ENCODE results near the gene FBXL4.

GRCh38 chr6:98824162-98824901 is 123.4 kb downstream of the FBXL4 start:
- TF ChIP-seq RAD51 (IDR thresholded peaks at IDR 0.05) (no peak), MYC (IDR thresholded peaks at IDR 0.05; ENCODE audit: insufficient read depth, insufficient read length, insufficient replicate concordance, low read length, severe bottlenecking) (no peak), RAD21 (IDR thresholded peaks at IDR 0.05; ENCODE audit: insufficient read depth, low read depth, low read length) (no peak), CTCF (IDR thresholded peaks at IDR 0.05 in 2 of 3, conservative IDR thresholded peaks at IDR 0.05 in 1 of 3; ENCODE audit: control insufficient read depth in 2 of 3, extremely low read depth in 1 of 3, insufficient read depth in 1 of 3, low read depth in 3 of 3, low read length in 3 of 3) (no peak), EP300 (IDR thresholded peaks at IDR 0.05; ENCODE audit: borderline replicate concordance in 1 of 2, control insufficient read depth in 1 of 2, low read depth in 2 of 2, low read length in 2 of 2) (no peak), RCOR1 (conservative IDR thresholded peaks at IDR 0.05; ENCODE audit: low read depth, low read length) (no peak)
- TF ChIP-seq, protein P1, sequence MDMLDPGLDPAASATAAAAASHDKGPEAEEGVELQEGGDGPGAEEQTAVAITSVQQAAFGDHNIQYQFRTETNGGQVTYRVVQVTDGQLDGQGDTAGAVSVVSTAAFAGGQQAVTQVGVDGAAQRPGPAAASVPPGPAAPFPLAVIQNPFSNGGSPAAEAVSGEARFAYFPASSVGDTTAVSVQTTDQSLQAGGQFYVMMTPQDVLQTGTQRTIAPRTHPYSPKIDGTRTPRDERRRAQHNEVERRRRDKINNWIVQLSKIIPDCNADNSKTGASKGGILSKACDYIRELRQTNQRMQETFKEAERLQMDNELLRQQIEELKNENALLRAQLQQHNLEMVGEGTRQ (IDR thresholded peaks at IDR 0.05; ENCODE audit: borderline replicate concordance, low read depth, low read length), result no peak
